K562 (cell line): ENCODE measurements around the gene OGDH. TPM values are rescaled to one million over a fixed set of nuclear protein-coding genes. Genes with fewer than 3 reads are reported as not detected.

Experiments used
- ATF7 ChIP-seq: fragments of 450-650 bp; IDR thresholded peaks from 2 replicates; pipeline ENCODE4 v1.7.1; 2014; ENCODE audit warnings: mild to moderate bottlenecking, moderate library complexity
- CAMTA2 ChIP-seq: fragments of 250-450 bp; sonication (Bioruptor Pico); conservative IDR thresholded peaks from 2 replicates; pipeline ENCODE4 v1.5.1; 2022
- CHD2 ChIP-seq: IDR thresholded peaks from 2 replicates; pipeline ENCODE4 v1.6.1; 2011; ENCODE audit warnings: low read depth, low read length
- E2F1 ChIP-seq: sonication (generic); formaldehyde crosslinking; IDR thresholded peaks from 2 replicates; pipeline ENCODE4 v1.8.1; 2023; ENCODE audit warnings: mild to moderate bottlenecking, missing genetic modification reagents, moderate library complexity
- GMEB1 ChIP-seq: fragments of 250-450 bp; sonication (Bioruptor Pico); IDR thresholded peaks from 2 replicates; pipeline ENCODE4 v1.4.0; 2020; ENCODE audit warnings: mild to moderate bottlenecking
- HINFP ChIP-seq: fragments of 450-650 bp; conservative IDR thresholded peaks from 2 replicates; pipeline ENCODE4 v1.6.1; 2016; ENCODE audit warnings: missing genetic modification characterization, low read depth, mild to moderate bottlenecking, control low read depth, missing compliant biosample characterization
- HLTF ChIP-seq: fragments of 450-650 bp; IDR thresholded peaks from 2 replicates; pipeline ENCODE4 v1.6.1; 2016
- LCOR ChIP-seq: sonication (generic); formaldehyde crosslinking; IDR thresholded peaks from 2 replicates; pipeline ENCODE4 v1.8.0; 2022; ENCODE audit warnings: mild to moderate bottlenecking, missing genetic modification reagents
- MIER1 ChIP-seq: fragments of 450-650 bp; IDR thresholded peaks from 2 replicates; pipeline ENCODE4 v1.6.1; 2016; ENCODE audit warnings: antibody characterized with exemption, mild to moderate bottlenecking, low read depth
- NFXL1 ChIP-seq: fragments of 450-650 bp; formaldehyde crosslinking; IDR thresholded peaks from 2 replicates; pipeline ENCODE4 v1.4.0; 2021; ENCODE audit warnings: mild to moderate bottlenecking
- NR2F6 ChIP-seq: fragments of 450-650 bp; formaldehyde crosslinking; IDR thresholded peaks from 2 replicates; pipeline ENCODE4 v1.4.0; 2020; ENCODE audit warnings: mild to moderate bottlenecking
- POLR2AphosphoS2 ChIP-seq: IDR thresholded peaks from 2 replicates; pipeline ENCODE4 v1.6.1; 2012; ENCODE audit warnings: low read length, improper control_type of control experiment
- POLR2G ChIP-seq: fragments of 200-400 bp; formaldehyde crosslinking; IDR thresholded peaks from 2 replicates; pipeline ENCODE4 v1.6.1; 2017; ENCODE audit warnings: low read depth, mild to moderate bottlenecking, antibody characterized with exemption, low read length, moderate library complexity
- PURB ChIP-seq: sonication (generic); formaldehyde crosslinking; IDR thresholded peaks from 2 replicates; pipeline ENCODE4 v1.9.0; 2021; ENCODE audit warnings: low read depth, mild to moderate bottlenecking, missing genetic modification reagents
- RFX7 ChIP-seq: fragments of 250-450 bp; sonication (Bioruptor Pico); IDR thresholded peaks from 2 replicates; pipeline ENCODE4 v1.5.1; 2021; ENCODE audit warnings: mild to moderate bottlenecking
- SMARCB1 ChIP-seq: IDR thresholded peaks from 2 replicates; pipeline ENCODE4 v1.6.1; 2011; ENCODE audit warnings: improper control_type of control experiment, low read depth; ENCODE audit not compliant: insufficient read length
- TSHZ1 ChIP-seq: fragments of 250-450 bp; sonication (Bioruptor Pico); IDR thresholded peaks from 2 replicates; pipeline ENCODE4 v1.4.0; 2020; ENCODE audit warnings: mild to moderate bottlenecking, moderate library complexity
- ZNF184 ChIP-seq: sonication (generic); formaldehyde crosslinking; IDR thresholded peaks from 2 replicates; pipeline ENCODE4 v1.5.0; 2020; ENCODE audit warnings: missing genetic modification reagents
- ZNF224 ChIP-seq: sonication (generic); formaldehyde crosslinking; IDR thresholded peaks from 2 replicates; pipeline ENCODE4 v1.8.0; 2022; ENCODE audit warnings: mild to moderate bottlenecking, missing genetic modification reagents
- ZNF239 ChIP-seq: fragments of 250-450 bp; sonication (Bioruptor Pico); IDR thresholded peaks from 2 replicates; pipeline ENCODE4 v1.4.0; 2020; ENCODE audit warnings: mild to moderate bottlenecking
- ZNF589 ChIP-seq: fragments of 200-800 bp; sonication (Bioruptor generic); IDR thresholded peaks from 2 replicates; pipeline ENCODE4 v1.6.1; 2016; ENCODE audit warnings: low read depth, missing genetic modification characterization, missing compliant biosample characterization
- ZNF77 ChIP-seq: fragments of 250-450 bp; sonication (Bioruptor Pico); IDR thresholded peaks from 2 replicates; pipeline ENCODE4 v1.5.0; 2020
- polyA plus RNA-seq, 8 experiments: library from polyadenylated mRNA; depleted of rRNA in 4 of 8; stranded (reverse) in 5 of 8; unstranded in 3 of 8; fragments of >200 nt; fragmentation: Nextera tagmentation in 2 of 8; fragmentation: Illumina TruSeq in 1 of 8; extraction: Ambion mirVana in 2 of 8; extraction: Trizol in 1 of 8; gene quantifications; 2 replicates each; pipeline versions ENCODE4 v1.2.1 to v1.2.3, GENCODE V29; 2011 to 2014; ENCODE audit warnings: inconsistent platforms in 1 of 8, missing spikeins in 1 of 8
- total RNA-seq, 7 experiments: library from RNA; depleted of rRNA in 6 of 7; stranded (reverse); fragments of >200 nt in 6 of 7; fragmentation: Illumina TruSeq in 2 of 7; extraction: Trizol in 2 of 7; gene quantifications; 2 replicates each; pipeline versions ENCODE4 v1.2.1 to v1.2.3, GENCODE V29; 2011 to 2021; ENCODE audit warnings: low replicate concordance in 1 of 7

OGDH gene
- total and polyA plus RNA-seq, 9 of the 15 experiments (the other 6 are each of a cell fraction or from before 2014, with no cell fraction given): 3.1 to 80.3 (median 23.5) TPM

- TF ChIP-seq MIER1: no peak
- TF ChIP-seq TSHZ1: no peak
- no peak for TF ChIP-seq CAMTA2 (CRISPR knock-in tag)
- no peak for TF ChIP-seq ZNF224 (CRISPR knock-in tag)
- no peak for TF ChIP-seq HLTF
- peak; percentile 97 for TF ChIP-seq ATF7
- TF ChIP-seq RFX7 (CRISPR knock-in tag): no peak
- TF ChIP-seq POLR2AphosphoS2: peak; percentile 75; the same call in 1 of the 2 replicates
- TF ChIP-seq ZNF239 (CRISPR knock-in tag): no peak
- TF ChIP-seq SMARCB1: no peak
- peak; percentile 98 for TF ChIP-seq POLR2G
- no peak for TF ChIP-seq ZNF184 (CRISPR knock-in tag)
- peak; percentile 87 for TF ChIP-seq CHD2
- no peak for TF ChIP-seq HINFP (tag)
- TF ChIP-seq ZNF589: no peak
- TF ChIP-seq PURB (CRISPR knock-in tag): no peak
- TF ChIP-seq ZNF77: no peak
- 0 out of 2 replicates have a peak, but pooled peaks have one; percentile 25 for TF ChIP-seq LCOR (CRISPR knock-in tag)
- no peak for TF ChIP-seq NFXL1 (CRISPR knock-in tag)
- TF ChIP-seq GMEB1 (CRISPR knock-in tag): peak; percentile 93
- TF ChIP-seq NR2F6: no peak
- no peak; the same call in 1 of the 2 replicates for TF ChIP-seq E2F1 (CRISPR knock-in tag)
Observed at GRCh38 chr7:44606341-44607140, at the start of gene OGDH (continued).
